ENCODE measurements around the gene MS4A10. TPM values are rescaled to one million over a fixed set of nuclear protein-coding genes. Genes with fewer than 3 reads are reported as not detected.

MS4A10 gene
- polyA plus RNA-seq, 2 donors: not detected

- Histone ChIP-seq H3K36me3 (ENCODE audit: control insufficient read depth in 2 of 2, insufficient read depth in 2 of 2, low read length in 1 of 2) (no peaks in the 10 kb centered on the region), H3K9me3 (ENCODE audit: control insufficient read depth in 2 of 2, insufficient read depth in 1 of 2, low read depth in 1 of 2, low read length in 1 of 2) (peaks cover 0 to 2% of the 10 kb centered on the region in 2 donors), H3K27ac (ENCODE audit: low read depth in 2 of 2, low read length in 1 of 2) (no peak overlapping the region), H3K27me3 (ENCODE audit: control insufficient read depth in 1 of 2, insufficient read depth in 2 of 2, low read length in 2 of 2) (peaks cover 0 to 6% of the 10 kb centered on the region in 2 donors), H3K4me1 (ENCODE audit: control insufficient read depth in 2 of 2, insufficient read depth in 2 of 2, low read length in 1 of 2) (peaks cover 0 to 2% of the 10 kb centered on the region in 2 donors), H3K4me3 (ENCODE audit: low read depth in 1 of 2, low read length in 2 of 2) (no peak overlapping the region)
- 82 to 87% methylated on average over 11 of the region's 11 CpGs for WGBS, 2 donors
Observed at GRCh38 chr11:60763692-60764369, 21.3 kb upstream of the MS4A10 start.

GRCh38 chr11:60764879-60765278 is 20.3 kb upstream of the MS4A10 start:
- Histone ChIP-seq H3K4me3 (ENCODE audit: low read depth in 1 of 2, low read length in 2 of 2) (no peak overlapping the region), H3K27ac (ENCODE audit: low read depth in 2 of 2, low read length in 1 of 2) (no peak overlapping the region), H3K27me3 (ENCODE audit: control insufficient read depth in 1 of 2, insufficient read depth in 2 of 2, low read length in 2 of 2) (peaks cover 0 to 6% of the 10 kb centered on the region in 2 donors), H3K4me1 (ENCODE audit: control insufficient read depth in 2 of 2, insufficient read depth in 2 of 2, low read length in 1 of 2) (peaks cover 0 to 5% of the 10 kb centered on the region in 2 donors), H3K9me3 (ENCODE audit: control insufficient read depth in 2 of 2, insufficient read depth in 1 of 2, low read depth in 1 of 2, low read length in 1 of 2) (peaks cover 0 to 2% of the 10 kb centered on the region in 2 donors), H3K36me3 (ENCODE audit: control insufficient read depth in 2 of 2, insufficient read depth in 2 of 2, low read length in 1 of 2) (no peaks in the 10 kb centered on the region)
- 15 to 25% methylated on average over 1 of the region's 1 CpG for WGBS, 2 donors

GRCh38 chr11:60765355-60765754 is 19.8 kb upstream of the MS4A10 start:
- Histone ChIP-seq H3K36me3 (ENCODE audit: control insufficient read depth in 2 of 2, insufficient read depth in 2 of 2, low read length in 1 of 2) (no peaks in the 10 kb centered on the region), H3K27me3 (ENCODE audit: control insufficient read depth in 1 of 2, insufficient read depth in 2 of 2, low read length in 2 of 2) (peaks cover 0 to 2% of the 10 kb centered on the region in 2 donors), H3K27ac (ENCODE audit: low read depth in 2 of 2, low read length in 1 of 2) (no peak overlapping the region), H3K9me3 (ENCODE audit: control insufficient read depth in 2 of 2, insufficient read depth in 1 of 2, low read depth in 1 of 2, low read length in 1 of 2) (peaks cover 0 to 2% of the 10 kb centered on the region in 2 donors), H3K4me3 (ENCODE audit: low read depth in 1 of 2, low read length in 2 of 2) (no peak overlapping the region), H3K4me1 (ENCODE audit: control insufficient read depth in 2 of 2, insufficient read depth in 2 of 2, low read length in 1 of 2) (peaks cover 0 to 5% of the 10 kb centered on the region in 2 donors)
- 90 to 93% methylated on average over 5 of the region's 5 CpGs for WGBS, 2 donors

- Histone ChIP-seq H3K36me3 (ENCODE audit: control insufficient read depth in 2 of 2, insufficient read depth in 2 of 2, low read length in 1 of 2) (no peaks in the 10 kb centered on the region), H3K4me3 (ENCODE audit: low read depth in 1 of 2, low read length in 2 of 2) (no peak overlapping the region), H3K9me3 (ENCODE audit: control insufficient read depth in 2 of 2, insufficient read depth in 1 of 2, low read depth in 1 of 2, low read length in 1 of 2) (peaks cover 0 to 2% of the 10 kb centered on the region in 2 donors), H3K27me3 (ENCODE audit: control insufficient read depth in 1 of 2, insufficient read depth in 2 of 2, low read length in 2 of 2) (no peaks in the 10 kb centered on the region), H3K4me1 (ENCODE audit: control insufficient read depth in 2 of 2, insufficient read depth in 2 of 2, low read length in 1 of 2) (peaks cover 0 to 5% of the 10 kb centered on the region in 2 donors), H3K27ac (ENCODE audit: low read depth in 2 of 2, low read length in 1 of 2) (no peak overlapping the region)
- WGBS, 2 donors: 79 to 83% methylated on average over 10 of the region's 10 CpGs
Observed at GRCh38 chr11:60766547-60766946, 18.6 kb upstream of the MS4A10 start.

GRCh38 chr11:60767388-60767811 is 17.7 kb upstream of the MS4A10 start:
- 32 to 39% methylated on average over 19 to 26 of the region's 26 CpGs for WGBS, 2 donors

GRCh38 chr11:60768202-60768601 is 16.9 kb upstream of the MS4A10 start:
- no peaks in the 10 kb centered on the region for H3K36me3 ChIP-seq (ENCODE audit: control insufficient read depth in 2 of 2, insufficient read depth in 2 of 2, low read length in 1 of 2)
- H3K27ac ChIP-seq (ENCODE audit: low read depth in 2 of 2, low read length in 1 of 2): no peak overlapping the region
- WGBS, 2 donors: 94 to 95% methylated on average over 8 of the region's 8 CpGs
- H3K4me3 ChIP-seq (ENCODE audit: low read depth in 1 of 2, low read length in 2 of 2): no peak overlapping the region
- H3K4me1 ChIP-seq (ENCODE audit: control insufficient read depth in 2 of 2, insufficient read depth in 2 of 2, low read length in 1 of 2): peaks cover 0 to 5% of the 10 kb centered on the region in 2 donors
- no peaks in the 10 kb centered on the region for H3K27me3 ChIP-seq (ENCODE audit: control insufficient read depth in 1 of 2, insufficient read depth in 2 of 2, low read length in 2 of 2)
- H3K9me3 ChIP-seq (ENCODE audit: control insufficient read depth in 2 of 2, insufficient read depth in 1 of 2, low read depth in 1 of 2, low read length in 1 of 2): peaks cover 0 to 2% of the 10 kb centered on the region in 2 donors

More at GRCh38 chr11:60767388-60767811, 17.7 kb upstream of the MS4A10 start:
- Histone ChIP-seq H3K36me3 (ENCODE audit: control insufficient read depth in 2 of 2, insufficient read depth in 2 of 2, low read length in 1 of 2) (no peaks in the 10 kb centered on the region), H3K4me1 (ENCODE audit: control insufficient read depth in 2 of 2, insufficient read depth in 2 of 2, low read length in 1 of 2) (peaks cover 0 to 5% of the 10 kb centered on the region in 2 donors), H3K27me3 (ENCODE audit: control insufficient read depth in 1 of 2, insufficient read depth in 2 of 2, low read length in 2 of 2) (no peaks in the 10 kb centered on the region), H3K4me3 (ENCODE audit: low read depth in 1 of 2, low read length in 2 of 2) (no peak overlapping the region), H3K27ac (ENCODE audit: low read depth in 2 of 2, low read length in 1 of 2) (no peak overlapping the region), H3K9me3 (ENCODE audit: control insufficient read depth in 2 of 2, insufficient read depth in 1 of 2, low read depth in 1 of 2, low read length in 1 of 2) (peaks cover 0 to 2% of the 10 kb centered on the region in 2 donors)

GRCh38 chr11:60769273-60769672 is 15.9 kb upstream of the MS4A10 start:
- Histone ChIP-seq H3K4me1 (ENCODE audit: control insufficient read depth in 2 of 2, insufficient read depth in 2 of 2, low read length in 1 of 2) (peaks cover 0 to 5% of the 10 kb centered on the region in 2 donors), H3K9me3 (ENCODE audit: control insufficient read depth in 2 of 2, insufficient read depth in 1 of 2, low read depth in 1 of 2, low read length in 1 of 2) (peaks cover 0 to 2% of the 10 kb centered on the region in 2 donors), H3K36me3 (ENCODE audit: control insufficient read depth in 2 of 2, insufficient read depth in 2 of 2, low read length in 1 of 2) (no peaks in the 10 kb centered on the region), H3K4me3 (ENCODE audit: low read depth in 1 of 2, low read length in 2 of 2) (no peak overlapping the region), H3K27ac (ENCODE audit: low read depth in 2 of 2, low read length in 1 of 2) (no peak overlapping the region), H3K27me3 (ENCODE audit: control insufficient read depth in 1 of 2, insufficient read depth in 2 of 2, low read length in 2 of 2) (no peaks in the 10 kb centered on the region)
- whole genome bisulfite sequencing, 2 donors: 48 to 72% methylated on average over 4 of the region's 4 CpGs

GRCh38 chr11:60769811-60770210 is 15.3 kb upstream of the MS4A10 start:
- WGBS, 2 donors: 82 to 83% methylated on average over 11 of the region's 11 CpGs

GRCh38 chr11:60771146-60771545 is 14.0 kb upstream of the MS4A10 start:
- no peaks in the 10 kb centered on the region for H3K27me3 ChIP-seq (ENCODE audit: control insufficient read depth in 1 of 2, insufficient read depth in 2 of 2, low read length in 2 of 2)
- WGBS, 2 donors: 88 to 91% methylated on average over 4 of the region's 4 CpGs
- no peaks in the 10 kb centered on the region for H3K36me3 ChIP-seq (ENCODE audit: control insufficient read depth in 2 of 2, insufficient read depth in 2 of 2, low read length in 1 of 2)
- H3K27ac ChIP-seq (ENCODE audit: low read depth in 2 of 2, low read length in 1 of 2): no peak overlapping the region
- no peak overlapping the region for H3K4me3 ChIP-seq (ENCODE audit: low read depth in 1 of 2, low read length in 2 of 2)
- H3K9me3 ChIP-seq (ENCODE audit: control insufficient read depth in 2 of 2, insufficient read depth in 1 of 2, low read depth in 1 of 2, low read length in 1 of 2): peaks cover 0 to 2% of the 10 kb centered on the region in 2 donors
- peaks cover 0 to 5% of the 10 kb centered on the region in 2 donors for H3K4me1 ChIP-seq (ENCODE audit: control insufficient read depth in 2 of 2, insufficient read depth in 2 of 2, low read length in 1 of 2)

More at GRCh38 chr11:60769811-60770210, 15.3 kb upstream of the MS4A10 start:
- Histone ChIP-seq H3K4me3 (ENCODE audit: low read depth in 1 of 2, low read length in 2 of 2) (no peak overlapping the region), H3K36me3 (ENCODE audit: control insufficient read depth in 2 of 2, insufficient read depth in 2 of 2, low read length in 1 of 2) (no peaks in the 10 kb centered on the region), H3K27ac (ENCODE audit: low read depth in 2 of 2, low read length in 1 of 2) (no peak overlapping the region), H3K27me3 (ENCODE audit: control insufficient read depth in 1 of 2, insufficient read depth in 2 of 2, low read length in 2 of 2) (no peaks in the 10 kb centered on the region), H3K9me3 (ENCODE audit: control insufficient read depth in 2 of 2, insufficient read depth in 1 of 2, low read depth in 1 of 2, low read length in 1 of 2) (peaks cover 0 to 2% of the 10 kb centered on the region in 2 donors), H3K4me1 (ENCODE audit: control insufficient read depth in 2 of 2, insufficient read depth in 2 of 2, low read length in 1 of 2) (peaks cover 0 to 5% of the 10 kb centered on the region in 2 donors)

Data from esophagus (tissue), 2 donors.